SU-DHL-6 (cell line): ENCODE results near the gene ZFYVE9.

Experiments
- H2AFZ ChIP-seq: fragments of 200-600 bp; sonication (generic); 2 replicates; pipeline ENCODE4 v1.6.1; 2014; ENCODE audit warnings: low read depth, mild to moderate bottlenecking, moderate library complexity, mixed read lengths, antibody characterized with exemption, low read length; ENCODE audit not compliant: severe bottlenecking
- H3F3A ChIP-seq: fragments of 200-600 bp; shearing (Covaris generic); 2 replicates; pipeline ENCODE4 v1.6.0; 2016; ENCODE audit warnings: antibody characterized with exemption, mild to moderate bottlenecking; ENCODE audit not compliant: insufficient read depth
- H3K27ac ChIP-seq: fragments of 200-600 bp; sonication (generic); 2 replicates; pipeline ENCODE4 v1.5.1; 2016; ENCODE audit warnings: low read depth, mild to moderate bottlenecking, low read length, moderate library complexity, mixed read lengths
- H3K27me3 ChIP-seq: fragments of 200-600 bp; sonication (generic), shearing (Covaris generic); 2 replicates; pipeline ENCODE4 v1.6.0; 2014; ENCODE audit warnings: mild to moderate bottlenecking, low read length
- H3K36me3 ChIP-seq: fragments of 200-600 bp; sonication (generic); 2 replicates; pipeline ENCODE4 v1.6.1; 2014; ENCODE audit warnings: mild to moderate bottlenecking, low read length, mixed read lengths
- H3K4me2 ChIP-seq: fragments of 300-600, 200-600 bp; shearing (Covaris generic), sonication (generic); 2 replicates; pipeline ENCODE4 v1.6.0; 2014; ENCODE audit warnings: low read length, low read depth, mild to moderate bottlenecking; ENCODE audit not compliant: poor library complexity, severe bottlenecking
- H3K4me3 ChIP-seq: fragments of 200-600 bp; sonication (generic); 2 replicates; pipeline ENCODE4 v1.5.1; 2014; ENCODE audit warnings: antibody characterized with exemption, low read length, mild to moderate bottlenecking, mixed read lengths; ENCODE audit not compliant: insufficient read depth, poor library complexity, severe bottlenecking
- H3K79me2 ChIP-seq: fragments of 200-600 bp; sonication (generic); 2 replicates; pipeline ENCODE4 v1.6.1; 2014; ENCODE audit warnings: mild to moderate bottlenecking, low read length, moderate library complexity; ENCODE audit not compliant: insufficient read depth
- H3K9ac ChIP-seq: fragments of 200-600 bp; sonication (generic); 2 replicates; pipeline ENCODE4 v1.7.0; 2014; ENCODE audit warnings: mild to moderate bottlenecking, low read length
- H3K9me2 ChIP-seq: fragments of 200-600 bp; sonication (generic); replicated peaks from 2 replicates; pipeline ENCODE4 v1.6.1; 2014; ENCODE audit warnings: low read length; ENCODE audit not compliant: insufficient read depth
- H3K9me3 ChIP-seq: fragments of 200-600 bp; sonication (generic); 2 replicates; pipeline ENCODE4 v1.6.1; 2014; ENCODE audit warnings: low read length, mixed read lengths; ENCODE audit not compliant: insufficient read depth
- H4K20me1 ChIP-seq: fragments of 200-600 bp; sonication (generic); 2 replicates; pipeline ENCODE4 v1.6.1; 2014; ENCODE audit warnings: low read depth, mild to moderate bottlenecking, antibody characterized with exemption, low read length, moderate library complexity, mixed read lengths
- CTCF ChIP-seq: fragments of 200-600 bp; sonication (generic); IDR thresholded peaks from one replicate; pipeline ENCODE4 v1.5.1; 2017; ENCODE audit warnings: antibody characterized with exemption, mild to moderate bottlenecking, low read length, moderate library complexity; ENCODE audit not compliant: insufficient read depth, poor library complexity, severe bottlenecking
- EZH2phosphoT487 ChIP-seq: fragments of 200-600 bp; sonication (generic), shearing (Covaris generic); conservative IDR thresholded peaks from 2 replicates; pipeline ENCODE4 v1.6.1; 2018; ENCODE audit warnings: mild to moderate bottlenecking, antibody characterized with exemption, low read length, moderate library complexity, mixed read lengths

The ZFYVE9 gene

DNA sequence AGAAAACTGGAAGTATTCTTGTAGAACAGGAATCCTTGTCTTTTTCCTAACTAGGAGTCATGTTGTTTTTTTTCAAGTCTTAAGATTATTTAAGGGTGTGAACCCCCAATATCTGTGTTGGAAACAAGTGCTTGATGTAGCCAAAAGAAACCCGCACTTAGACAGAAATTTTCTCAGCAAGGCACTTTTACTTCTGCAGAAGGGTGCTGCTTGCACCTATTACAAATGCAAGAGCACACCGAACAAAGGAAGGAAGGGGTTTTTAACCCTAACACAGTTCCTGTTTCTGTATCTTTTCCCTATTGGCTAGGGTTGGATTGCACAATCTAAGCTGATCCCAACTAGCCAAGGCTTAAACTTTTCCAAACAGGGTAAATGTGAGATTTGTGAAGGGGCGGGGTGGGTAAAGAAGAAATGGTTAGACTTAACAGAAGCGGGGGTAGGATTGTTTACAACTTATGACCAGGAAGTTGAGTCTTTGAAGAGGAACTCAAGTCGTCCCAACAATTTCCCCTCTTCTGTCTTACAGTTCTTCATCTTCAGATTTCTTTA, 75.1 kb downstream of the ZFYVE9 start:
- no peaks in the 10 kb centered on the region for H4K20me1 ChIP-seq

DNA sequence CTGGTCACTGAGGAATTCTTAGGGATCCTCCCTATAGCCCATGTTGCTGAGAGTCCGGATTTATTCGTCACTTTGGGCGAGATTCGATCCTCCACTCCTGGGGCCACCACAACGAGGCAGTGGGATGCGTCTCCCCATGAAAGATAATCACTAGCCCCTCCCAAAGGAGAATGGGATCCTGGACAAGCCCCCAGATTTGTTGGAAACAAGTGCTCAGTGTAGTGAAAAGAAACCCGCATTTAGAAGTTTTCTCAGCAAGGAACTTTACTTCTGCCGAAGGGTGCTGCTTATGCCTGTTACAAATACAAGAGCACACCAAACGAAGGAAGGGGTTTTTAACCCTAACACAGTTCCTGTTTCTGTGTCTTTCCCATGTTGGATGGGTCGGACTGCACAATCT, 83.3 kb downstream of the ZFYVE9 start:
- Histone ChIP-seq H3K27ac (no peak overlapping the region), H4K20me1 (no peaks in the 10 kb centered on the region), H3K79me2 (no peaks in the 10 kb centered on the region), H3K36me3 (no peaks in the 10 kb centered on the region), H3K9ac (no peak overlapping the region), H3F3A (no peaks in the 10 kb centered on the region), H3K4me3 (no peak overlapping the region), H3K27me3 (peaks cover 5% of the 10 kb centered on the region; the same call in 1 of the 2 replicates), H2AFZ (no peak overlapping the region), H3K9me2 (no peaks in the 10 kb centered on the region), H3K4me2 (no peak overlapping the region), H3K9me3 (peaks cover 10% of the 10 kb centered on the region; the same call in 1 of the 2 replicates)
- no peak for TF ChIP-seq CTCF
- no peak for TF ChIP-seq EZH2phosphoT487

More for the DNA sequence above, 75.1 kb downstream of the ZFYVE9 start:
- H3K9ac ChIP-seq = no peak overlapping the region
- no peak overlapping the region for H2AFZ ChIP-seq
- no peaks in the 10 kb centered on the region for H3K9me2 ChIP-seq
- TF ChIP-seq CTCF = no peak
- TF ChIP-seq EZH2phosphoT487 = no peak
- no peaks in the 10 kb centered on the region for H3K36me3 ChIP-seq
- H3K79me2 ChIP-seq = no peaks in the 10 kb centered on the region
- H3K27me3 ChIP-seq = no peaks in the 10 kb centered on the region
- H3K9me3 ChIP-seq = peaks cover 22% of the 10 kb centered on the region; the same call in 1 of the 2 replicates
- H3K4me3 ChIP-seq = no peak overlapping the region
- H3K4me2 ChIP-seq = no peak overlapping the region
- H3F3A ChIP-seq = no peaks in the 10 kb centered on the region
- H3K27ac ChIP-seq = no peak overlapping the region

DNA sequence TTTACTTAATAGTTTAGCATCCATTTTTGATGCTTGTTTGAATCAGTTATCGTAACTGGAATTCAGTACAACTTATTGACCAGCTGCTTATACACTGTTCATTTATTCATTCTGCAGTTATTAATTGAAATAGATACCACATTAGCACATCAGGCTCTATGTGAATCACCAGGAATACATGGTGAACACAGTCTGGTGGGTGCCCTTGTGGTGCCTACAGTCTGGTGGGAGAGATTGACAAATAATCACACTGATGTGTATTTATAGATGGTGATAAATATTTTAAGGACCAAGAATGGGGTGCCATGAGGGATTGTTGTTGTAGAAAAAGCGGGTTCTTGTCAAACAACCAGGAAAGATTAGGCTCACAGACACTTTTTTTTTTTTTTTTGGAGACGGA, 87.6 kb downstream of the ZFYVE9 start:
- Histone ChIP-seq H2AFZ (no peak overlapping the region), H3K4me2 (no peak overlapping the region), H3K27ac (no peak overlapping the region), H3K27me3 (no peaks in the 10 kb centered on the region), H3K36me3 (no peaks in the 10 kb centered on the region), H3K9me2 (no peaks in the 10 kb centered on the region), H4K20me1 (no peaks in the 10 kb centered on the region), H3K79me2 (no peaks in the 10 kb centered on the region), H3F3A (no peaks in the 10 kb centered on the region), H3K9me3 (peaks cover 7% of the 10 kb centered on the region; the same call in 1 of the 2 replicates), H3K9ac (no peak overlapping the region), H3K4me3 (no peak overlapping the region)
- TF ChIP-seq EZH2phosphoT487 = no peak
- no peak for TF ChIP-seq CTCF
